Jurkat, Clone E6-1 (cell line): ENCODE results near the gene TRIM59.
A peak's percentile ranks its signal among the peaks of the same experiment; 100 is the strongest.

Experiments used
- DNase-seq: peaks from one replicate; pipeline ENCODE4 v3.0.0-alpha.2; 2011; ENCODE audit warnings: low read depth, low spot score
- H3K4me3 ChIP-seq: 2 replicates; pipeline ENCODE4 v1.5.1; 2011; ENCODE audit warnings: mild to moderate bottlenecking, low read length, control low read depth, moderate library complexity

TRIM59 gene

GRCh38 chr3:160413613-160414248, 35.9 kb downstream of the TRIM59 start:
- DNase-seq, result peak; percentile 79
- no peak overlapping the region for H3K4me3 ChIP-seq

GRCh38 chr3:160412477-160412876, 37.1 kb downstream of the TRIM59 start:
- H3K4me3 ChIP-seq, result no peak overlapping the region
- no peak for DNase-seq

- no peak overlapping the region for H3K4me3 ChIP-seq
- DNase-seq, result no peak
Observed at GRCh38 chr3:160409812-160410610, 39.6 kb downstream of the TRIM59 start.

- no peak for DNase-seq
Observed at GRCh38 chr3:160403796-160404470, 45.7 kb downstream of the TRIM59 start.

GRCh38 chr3:160403028-160403545, 46.5 kb downstream of the TRIM59 start:
- no peak overlapping the region for H3K4me3 ChIP-seq
- DNase-seq, result no peak

More at GRCh38 chr3:160403796-160404470, 45.7 kb downstream of the TRIM59 start:
- H3K4me3 ChIP-seq, result no peak overlapping the region

- peak overlapping the region; percentile 99 for H3K4me3 ChIP-seq
- no peak for DNase-seq
Observed at GRCh38 chr3:160402221-160403027, 47.2 kb downstream of the TRIM59 start.

- no peak for DNase-seq
Observed at GRCh38 chr3:160401291-160402095, 48.1 kb downstream of the TRIM59 start.

GRCh38 chr3:160400702-160401150, 48.9 kb downstream of the TRIM59 start:
- H3K4me3 ChIP-seq, result peak overlapping the region; percentile 99
- DNase-seq, result no peak

More at GRCh38 chr3:160401291-160402095, 48.1 kb downstream of the TRIM59 start:
- peak overlapping the region; percentile 99 for H3K4me3 ChIP-seq

GRCh38 chr3:160400030-160400701, 49.4 kb downstream of the TRIM59 start:
- no peak for DNase-seq
- peak overlapping the region; percentile 99 for H3K4me3 ChIP-seq

GRCh38 chr3:160399125-160400029, 50.2 kb downstream of the TRIM59 start, which contains the start of the genes IFT80 and SMC4:
TSS of gene IFT80 (minus strand) at chr3:160399225. CDS start at chr3:160384600, 14,625 bp downstream.
TSS of gene SMC4 (plus strand) at chr3:160399650. CDS start at chr3:160400827, 1,177 bp downstream.
- peak; percentile 94 for DNase-seq
- H3K4me3 ChIP-seq, result peak within 1 kb of the TSS; percentile 99

- H3K4me3 ChIP-seq, result peak overlapping the region; percentile 99
- no peak for DNase-seq
Observed at GRCh38 chr3:160398820-160399124, 50.8 kb downstream of the TRIM59 start.

GRCh38 chr3:160395297-160395696, 54.3 kb downstream of the TRIM59 start:
- peak; percentile 39 for DNase-seq
- no peak overlapping the region for H3K4me3 ChIP-seq

GRCh38 chr3:160394009-160394392, 55.6 kb downstream of the TRIM59 start:
- DNase-seq, result no peak
- no peak overlapping the region for H3K4me3 ChIP-seq

GRCh38 chr3:160393346-160394008, 56.1 kb downstream of the TRIM59 start:
- H3K4me3 ChIP-seq, result no peak overlapping the region
- no peak for DNase-seq

GRCh38 chr3:160392798-160393197, 56.8 kb downstream of the TRIM59 start:
- DNase-seq, result no peak

GRCh38 chr3:160390565-160391138, 58.9 kb downstream of the TRIM59 start:
- DNase-seq, result no peak
- H3K4me3 ChIP-seq, result no peak overlapping the region

More at GRCh38 chr3:160392798-160393197, 56.8 kb downstream of the TRIM59 start:
- H3K4me3 ChIP-seq, result no peak overlapping the region
